MM.1S (cell line): ENCODE data around the gene GALNT12.

ENCODE experiments used
- EZH2 ChIP-seq: fragments of 300-600 bp; sonication (generic); optimal IDR thresholded peaks from 2 replicates; pipeline ENCODE3; 2017; ENCODE audit warnings: low read depth, mild to moderate bottlenecking, antibody characterized with exemption, low read length, mixed read lengths
- EZH2phosphoT487 ChIP-seq: fragments of 300-600 bp; sonication (generic); IDR thresholded peaks from 2 replicates; pipeline ENCODE4 v1.6.1; 2018; ENCODE audit warnings: antibody characterized with exemption, low read length
- TF ChIP-seq, protein P1 (sequence below): fragments of 300-600 bp; sonication (generic); IDR thresholded peaks from 2 replicates; pipeline ENCODE4 v1.5.1; 2016; ENCODE audit warnings: antibody characterized with exemption, low read length, mixed read lengths

DNA sequence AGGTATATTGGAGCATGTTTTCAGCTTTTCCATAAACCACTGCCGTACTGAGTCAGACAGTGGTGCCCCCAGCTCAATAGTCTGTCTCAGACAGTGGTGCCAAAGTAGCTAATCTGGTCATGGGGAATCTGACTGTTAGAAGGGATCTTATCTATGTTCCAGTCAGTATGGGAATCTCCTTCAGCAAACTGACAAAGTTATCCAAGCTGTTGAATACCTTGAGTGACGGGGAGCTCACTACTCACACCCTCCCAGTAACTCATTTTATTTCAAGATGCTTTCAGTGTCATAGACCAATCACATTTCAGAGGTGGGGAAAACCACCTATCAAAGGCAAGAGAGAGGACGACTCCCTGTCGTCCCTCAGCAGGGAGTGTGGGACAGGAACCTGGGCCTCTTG, 29.9 kb upstream of the GALNT12 start:
- TF ChIP-seq, protein P1, sequence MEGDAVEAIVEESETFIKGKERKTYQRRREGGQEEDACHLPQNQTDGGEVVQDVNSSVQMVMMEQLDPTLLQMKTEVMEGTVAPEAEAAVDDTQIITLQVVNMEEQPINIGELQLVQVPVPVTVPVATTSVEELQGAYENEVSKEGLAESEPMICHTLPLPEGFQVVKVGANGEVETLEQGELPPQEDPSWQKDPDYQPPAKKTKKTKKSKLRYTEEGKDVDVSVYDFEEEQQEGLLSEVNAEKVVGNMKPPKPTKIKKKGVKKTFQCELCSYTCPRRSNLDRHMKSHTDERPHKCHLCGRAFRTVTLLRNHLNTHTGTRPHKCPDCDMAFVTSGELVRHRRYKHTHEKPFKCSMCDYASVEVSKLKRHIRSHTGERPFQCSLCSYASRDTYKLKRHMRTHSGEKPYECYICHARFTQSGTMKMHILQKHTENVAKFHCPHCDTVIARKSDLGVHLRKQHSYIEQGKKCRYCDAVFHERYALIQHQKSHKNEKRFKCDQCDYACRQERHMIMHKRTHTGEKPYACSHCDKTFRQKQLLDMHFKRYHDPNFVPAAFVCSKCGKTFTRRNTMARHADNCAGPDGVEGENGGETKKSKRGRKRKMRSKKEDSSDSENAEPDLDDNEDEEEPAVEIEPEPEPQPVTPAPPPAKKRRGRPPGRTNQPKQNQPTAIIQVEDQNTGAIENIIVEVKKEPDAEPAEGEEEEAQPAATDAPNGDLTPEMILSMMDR, result no peak
- TF ChIP-seq EZH2, result no peak
- TF ChIP-seq EZH2phosphoT487, result no peak
